Activated T-cell treated with anti-CD3 and anti-CD28 coated beads, Interleukin-2, amount 50 U/mL, for 4 hours (primary cell): Measurements from ENCODE around the gene RPP25. TPM values are rescaled to one million over a fixed set of nuclear protein-coding genes. Genes with fewer than 3 reads are reported as not detected.
A peak's percentile ranks its signal among the peaks of the same experiment; 100 is the strongest.

Experiments used
- ATAC-seq, 2 donors: fragments of 200-7000 bp; cut with Tn5 transposase; one replicate each; pipeline ENCODE4 v1.10.0; 2021
- DNase-seq: peaks from one replicate; pipeline ENCODE4 v3.0.0-alpha.2; 2020
- H3K27me3 Mint-ChIP-seq: one replicate; pipeline ENCODE4 v1.8.0; 2021; ENCODE audit warnings: low read depth, mixed read lengths
- H3K36me3 Mint-ChIP-seq: one replicate; pipeline ENCODE4 v1.8.0; 2022; ENCODE audit warnings: mixed read lengths; ENCODE audit not compliant: insufficient read depth
- H3K4me1 Mint-ChIP-seq: one replicate; pipeline ENCODE4 v1.8.0; 2021; ENCODE audit warnings: low read depth, mixed read lengths
- H3K4me3 Mint-ChIP-seq: one replicate; pipeline ENCODE4 v1.8.0; 2021; ENCODE audit warnings: mild to moderate bottlenecking, moderate library complexity, mixed read lengths
- H3K9me3 Mint-ChIP-seq: one replicate; pipeline ENCODE4 v1.8.0; 2021; ENCODE audit warnings: mixed read lengths
- total RNA-seq, 3 donors: library from RNA; stranded (reverse); gene quantifications; one replicate each; pipeline ENCODE4 v1.2.1, GENCODE V29; 2021

RPP25 gene
- total RNA-seq, 3 donors from 2014 or later: 10.7 to 15.1 (median 13.3) TPM

GRCh38 chr15:74982183-74982582, 25.6 kb upstream of the RPP25 start:
- DNase-seq (no peak), ATAC-seq (no peak)
- Mint-ChIP-seq H3K27me3 (peaks cover 15% of the 10 kb centered on the region), H3K36me3 (no peaks in the 10 kb centered on the region), H3K4me3 (no peak overlapping the region), H3K4me1 (peaks cover 13% of the 10 kb centered on the region), H3K9me3 (no peaks in the 10 kb centered on the region)

GRCh38 chr15:74978503-74978902, 21.9 kb upstream of the RPP25 start:
- Mint-ChIP-seq H3K27me3 (peaks cover 11% of the 10 kb centered on the region), H3K36me3 (no peaks in the 10 kb centered on the region), H3K4me3 (no peak overlapping the region), H3K9me3 (no peaks in the 10 kb centered on the region), H3K4me1 (peaks cover 6% of the 10 kb centered on the region)
- DNase-seq (peak; percentile 28), ATAC-seq (peak; percentile 79 to 82)

DNA sequence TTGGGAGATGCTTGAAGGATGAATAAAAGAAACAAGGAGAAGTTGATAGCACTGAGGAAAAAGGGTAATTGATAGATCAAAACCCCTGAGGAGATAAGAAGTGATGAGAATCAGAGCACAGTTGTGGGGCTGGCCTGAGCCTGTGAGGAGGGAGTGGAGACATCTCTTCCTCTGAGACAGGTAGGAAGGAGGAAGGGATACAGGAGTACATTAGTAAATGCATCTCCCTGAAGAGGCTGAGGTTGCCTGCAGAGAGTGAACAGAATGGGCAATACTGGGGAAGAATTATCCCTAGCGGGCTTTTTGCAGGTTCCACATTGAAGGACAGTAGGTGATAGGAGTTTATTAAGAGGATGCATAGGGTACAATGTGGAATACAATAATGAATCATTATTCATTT, 21.5 kb upstream of the RPP25 start:
- ATAC-seq (no peak), DNase-seq (no peak)
- Mint-ChIP-seq H3K4me1 (peaks cover 5% of the 10 kb centered on the region), H3K27me3 (peaks cover 12% of the 10 kb centered on the region), H3K4me3 (no peak overlapping the region), H3K9me3 (no peaks in the 10 kb centered on the region), H3K36me3 (no peaks in the 10 kb centered on the region)

DNA sequence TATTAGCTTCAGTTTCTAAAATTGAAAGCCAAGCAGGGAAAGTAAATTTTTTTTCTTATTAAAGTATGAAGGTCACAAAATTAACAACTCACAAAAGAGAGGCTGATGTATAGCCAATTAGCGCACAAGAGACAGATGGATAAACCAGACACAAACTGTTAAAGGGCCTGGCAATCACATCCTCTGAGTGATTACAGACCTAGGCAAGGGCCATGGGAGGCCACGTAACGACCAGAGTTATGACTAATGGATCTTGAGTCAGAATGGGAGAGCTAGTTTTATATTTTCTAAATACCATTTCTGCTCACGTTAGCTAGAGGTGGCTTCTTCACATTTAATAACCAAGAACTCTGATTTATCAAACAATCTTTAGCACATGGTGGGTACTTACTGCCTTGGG, 21.0 kb upstream of the RPP25 start:
- H3K9me3 Mint-ChIP-seq: no peaks in the 10 kb centered on the region
- no peaks in the 10 kb centered on the region for H3K36me3 Mint-ChIP-seq
- H3K27me3 Mint-ChIP-seq: peaks cover 17% of the 10 kb centered on the region
- DNase-seq (no peak), ATAC-seq (peak; percentile 77 to 91)
- peaks cover 5% of the 10 kb centered on the region for H3K4me1 Mint-ChIP-seq
- H3K4me3 Mint-ChIP-seq: no peak overlapping the region

DNA sequence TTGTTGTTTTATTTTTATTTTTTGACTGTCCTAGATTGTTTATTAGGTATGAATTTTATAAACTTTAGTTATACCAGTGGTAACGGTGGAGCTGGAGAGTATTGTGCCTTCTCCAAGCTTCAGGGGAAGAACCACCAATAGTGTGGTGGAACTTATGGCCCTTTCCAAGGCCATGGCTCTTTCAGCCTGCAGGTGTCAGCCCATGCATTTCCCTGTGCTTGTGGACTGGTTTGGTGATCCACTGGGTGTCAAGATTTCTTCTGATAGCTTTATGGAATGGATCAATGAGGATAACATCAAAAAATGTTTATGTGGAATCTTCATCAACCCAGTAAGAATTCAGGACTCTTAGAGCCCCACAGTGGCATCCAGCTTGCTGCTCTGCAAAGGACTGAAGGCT, 19.6 kb upstream of the RPP25 start:
- DNase-seq: no peak
- ATAC-seq: no peak
- Mint-ChIP-seq H3K27me3 (peaks cover 17% of the 10 kb centered on the region), H3K36me3 (no peaks in the 10 kb centered on the region), H3K9me3 (no peaks in the 10 kb centered on the region), H3K4me3 (no peak overlapping the region), H3K4me1 (peaks cover 5% of the 10 kb centered on the region)

GRCh38 chr15:74967670-74968069, 11.1 kb upstream of the RPP25 start:
- Mint-ChIP-seq H3K27me3 (peaks cover under 1% of the 10 kb centered on the region), H3K36me3 (no peaks in the 10 kb centered on the region), H3K4me3 (no peak overlapping the region), H3K9me3 (no peaks in the 10 kb centered on the region), H3K4me1 (no peaks in the 10 kb centered on the region)
- ATAC-seq: no peak
- DNase-seq: no peak

DNA sequence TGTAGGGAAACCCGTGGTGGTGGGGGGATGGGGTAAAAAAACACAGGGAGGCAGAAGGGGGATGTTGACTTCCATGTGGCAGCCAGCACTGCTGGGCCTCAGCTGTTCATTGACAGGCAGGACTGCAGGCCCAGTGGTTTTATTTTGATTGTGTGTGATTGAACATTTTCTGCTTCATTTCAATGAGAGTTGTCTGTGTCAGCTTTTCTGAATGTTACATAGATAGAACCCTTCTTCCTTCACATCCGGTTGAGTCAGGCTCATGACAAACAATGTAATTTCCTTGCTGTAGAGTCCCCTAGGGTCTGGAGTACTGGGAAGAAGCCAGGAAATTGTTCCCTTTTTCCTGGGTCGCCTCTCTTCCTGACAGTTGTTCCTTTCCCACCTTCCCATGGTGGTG, 8.2 kb upstream of the RPP25 start:
- no peaks in the 10 kb centered on the region for H3K27me3 Mint-ChIP-seq
- no peak for DNase-seq
- no peaks in the 10 kb centered on the region for H3K9me3 Mint-ChIP-seq
- peaks cover 8% of the 10 kb centered on the region for H3K4me1 Mint-ChIP-seq
- no peak overlapping the region for H3K4me3 Mint-ChIP-seq
- no peak for ATAC-seq
- H3K36me3 Mint-ChIP-seq: no peaks in the 10 kb centered on the region

DNA sequence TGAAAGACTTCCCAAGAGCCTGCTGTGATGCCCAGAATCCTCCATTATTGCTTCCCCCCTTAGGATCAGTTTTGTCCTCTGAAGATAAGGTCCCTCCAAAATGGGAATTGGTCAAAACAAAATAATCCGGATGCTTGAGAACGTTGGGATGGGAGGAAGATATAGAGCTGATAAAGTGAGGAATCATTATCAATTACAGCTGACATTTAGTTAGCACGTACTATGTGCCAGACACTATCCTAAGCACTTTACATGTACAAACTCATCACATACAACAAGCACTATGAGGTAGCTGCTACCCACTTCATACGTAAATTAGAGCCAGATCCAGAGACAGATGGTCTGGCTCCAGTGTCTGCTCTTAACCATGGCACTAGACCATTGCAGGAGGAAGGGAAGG, 6.6 kb upstream of the RPP25 start:
- no peak for ATAC-seq
- peaks cover 19% of the 10 kb centered on the region for H3K4me1 Mint-ChIP-seq
- H3K36me3 Mint-ChIP-seq: no peaks in the 10 kb centered on the region
- no peak overlapping the region for H3K4me3 Mint-ChIP-seq
- no peaks in the 10 kb centered on the region for H3K9me3 Mint-ChIP-seq
- DNase-seq: no peak
- peaks cover 15% of the 10 kb centered on the region for H3K27me3 Mint-ChIP-seq

DNA sequence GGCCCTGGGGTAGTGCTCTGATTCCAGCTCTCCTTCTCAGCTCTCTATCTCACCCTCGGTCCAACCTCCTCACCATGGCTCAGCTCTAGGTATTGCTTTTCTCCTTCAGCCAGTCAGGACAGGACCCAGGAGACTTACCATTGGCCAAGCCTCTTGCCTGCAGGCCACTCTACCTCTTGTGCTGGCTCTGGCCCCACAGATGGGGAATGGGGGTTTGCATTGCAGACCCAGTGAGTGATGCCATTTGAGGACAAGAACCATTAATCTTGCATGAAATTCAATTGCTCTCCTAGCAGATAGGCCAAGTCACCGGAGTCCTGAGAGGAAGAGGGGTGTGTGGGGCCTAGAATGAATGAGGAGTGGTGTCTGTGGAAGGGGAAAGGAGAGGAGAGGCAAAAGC, 6.1 kb upstream of the RPP25 start:
- Mint-ChIP-seq H3K9me3 (no peaks in the 10 kb centered on the region), H3K4me3 (no peak overlapping the region), H3K27me3 (peaks cover 19% of the 10 kb centered on the region), H3K36me3 (no peaks in the 10 kb centered on the region), H3K4me1 (peaks cover 23% of the 10 kb centered on the region)
- DNase-seq: no peak
- ATAC-seq: no peak

- Mint-ChIP-seq H3K4me3 (no peak overlapping the region), H3K4me1 (peaks cover 25% of the 10 kb centered on the region), H3K9me3 (no peaks in the 10 kb centered on the region), H3K27me3 (peaks cover 23% of the 10 kb centered on the region), H3K36me3 (no peaks in the 10 kb centered on the region)
- no peak for DNase-seq
- ATAC-seq: no peak
Measured at GRCh38 chr15:74962219-74962618, 5.6 kb upstream of the RPP25 start.

DNA sequence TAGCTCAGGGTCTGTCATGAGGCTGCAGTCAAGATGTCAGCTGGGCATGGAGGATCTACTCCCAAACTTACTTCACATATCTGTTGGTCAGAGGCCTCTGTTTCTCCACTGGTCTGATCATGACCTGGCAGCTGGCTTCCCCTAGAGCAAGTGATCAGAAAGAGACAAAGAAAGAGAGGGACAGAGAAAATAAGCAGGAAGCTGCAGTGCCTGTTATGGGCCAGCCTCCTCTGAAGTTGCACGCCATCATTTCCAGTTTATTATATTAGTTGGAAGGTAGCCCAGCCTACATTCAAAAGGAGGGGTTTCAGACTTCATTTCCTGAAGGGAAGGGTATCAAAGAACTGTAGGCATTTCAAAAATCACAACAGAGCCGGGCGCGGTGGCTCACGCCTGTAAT, 5.0 kb upstream of the RPP25 start:
- no peaks in the 10 kb centered on the region for H3K9me3 Mint-ChIP-seq
- H3K36me3 Mint-ChIP-seq: no peaks in the 10 kb centered on the region
- peaks cover 28% of the 10 kb centered on the region for H3K4me1 Mint-ChIP-seq
- H3K4me3 Mint-ChIP-seq: no peak overlapping the region
- peaks cover 23% of the 10 kb centered on the region for H3K27me3 Mint-ChIP-seq
- DNase-seq (no peak), ATAC-seq (no peak)

GRCh38 chr15:74960995-74961588, 4.5 kb upstream of the RPP25 start:
- Mint-ChIP-seq H3K9me3 (no peaks in the 10 kb centered on the region), H3K4me1 (peaks cover 28% of the 10 kb centered on the region), H3K36me3 (no peaks in the 10 kb centered on the region), H3K27me3 (peaks cover 23% of the 10 kb centered on the region), H3K4me3 (no peak overlapping the region)
- ATAC-seq (peak; percentile 22 to 42), DNase-seq (no peak)

- peaks cover 31% of the 10 kb centered on the region for H3K4me1 Mint-ChIP-seq
- no peak for DNase-seq
- H3K27me3 Mint-ChIP-seq: peaks cover 25% of the 10 kb centered on the region
- no peaks in the 10 kb centered on the region for H3K9me3 Mint-ChIP-seq
- no peak for ATAC-seq
- no peaks in the 10 kb centered on the region for H3K36me3 Mint-ChIP-seq
- H3K4me3 Mint-ChIP-seq: no peak overlapping the region
Measured at GRCh38 chr15:74960286-74960685, 3.7 kb upstream of the RPP25 start.

DNA sequence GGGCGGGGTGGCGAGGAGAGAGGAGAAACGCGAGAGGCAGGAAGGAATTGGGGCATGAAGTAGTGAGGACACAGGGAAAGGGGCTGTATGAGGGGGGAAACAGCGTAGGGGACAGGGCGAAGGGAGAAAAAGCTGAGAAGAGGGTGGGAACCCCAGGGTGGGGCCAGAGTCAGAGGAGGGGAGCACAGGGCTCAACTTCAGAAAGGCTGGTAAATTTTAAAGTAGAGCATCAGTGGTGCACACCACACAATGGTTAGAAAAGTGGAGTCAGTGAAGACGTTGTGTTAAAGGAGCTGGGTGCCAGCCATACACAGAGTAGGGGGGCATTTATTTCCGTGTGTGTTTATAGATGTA, 3.0 kb upstream of the RPP25 start:
- H3K27me3 Mint-ChIP-seq: peaks cover 25% of the 10 kb centered on the region
- no peaks in the 10 kb centered on the region for H3K9me3 Mint-ChIP-seq
- ATAC-seq: no peak
- H3K4me3 Mint-ChIP-seq: no peak overlapping the region
- H3K36me3 Mint-ChIP-seq: no peaks in the 10 kb centered on the region
- no peak for DNase-seq
- H3K4me1 Mint-ChIP-seq: peaks cover 31% of the 10 kb centered on the region

GRCh38 chr15:74958908-74959585, 2.5 kb upstream of the RPP25 start:
- DNase-seq (no peak), ATAC-seq (no peak)
- Mint-ChIP-seq H3K27me3 (peaks cover 25% of the 10 kb centered on the region), H3K36me3 (no peaks in the 10 kb centered on the region), H3K4me3 (peak overlapping the region; percentile 55), H3K4me1 (peaks cover 31% of the 10 kb centered on the region), H3K9me3 (no peaks in the 10 kb centered on the region)
